Measurements from ENCODE around the gene FUZ.

GRCh38 chr19:49761625-49762311, 51.3 kb downstream of the FUZ start:
- no peak for TF ChIP-seq JUND (IDR thresholded peaks at IDR 0.05)
- TF ChIP-seq CTCF (IDR thresholded peaks at IDR 0.05; ENCODE audit: low read depth, low read length, missing input control) = no peak
- TF ChIP-seq MAX (IDR thresholded peaks at IDR 0.05) = no peak
- TF ChIP-seq EGR1 (IDR thresholded peaks at IDR 0.05; ENCODE audit: low read depth in 2 of 2) = no peak
- peak; percentile 56 to 59 for TF ChIP-seq RAD21 (IDR thresholded peaks at IDR 0.05)
- TF ChIP-seq SP1 (IDR thresholded peaks at IDR 0.05) = no peak
- no peak for TF ChIP-seq RXRA (IDR thresholded peaks at IDR 0.05)
- TF ChIP-seq FOXA1 (IDR thresholded peaks at IDR 0.05) = no peak
- no peak for TF ChIP-seq YY1 (IDR thresholded peaks at IDR 0.05)
- TF ChIP-seq HNF4A (conservative IDR thresholded peaks at IDR 0.05) = no peak
- no peak for TF ChIP-seq TAF1 (conservative IDR thresholded peaks at IDR 0.05)

Data from liver (tissue), 3 donors.